22Rv1 (cell line): ENCODE measurements around the gene SGCD.

Experiments used
- H3K27ac ChIP-seq: fragments of 450-650 bp; 2 replicates; pipeline ENCODE4 v1.5.1; 2017
- CTCF ChIP-seq: fragments of 450-650 bp; IDR thresholded peaks from 2 replicates; pipeline ENCODE4 v1.5.1; 2017; ENCODE audit warnings: mild to moderate bottlenecking
- ZFX ChIP-seq: fragments of 450-650 bp; IDR thresholded peaks from 2 replicates; pipeline ENCODE4 v1.6.1; 2017; ENCODE audit warnings: antibody characterized with exemption, borderline replicate concordance

Gene SGCD

GRCh38 chr5:156783092-156783491 is 456.1 kb downstream of the SGCD start:
- TF ChIP-seq CTCF, result no peak
- no peak for TF ChIP-seq ZFX
- H3K27ac ChIP-seq, result no peak overlapping the region

- H3K27ac ChIP-seq, result no peak overlapping the region
- TF ChIP-seq ZFX, result no peak
- TF ChIP-seq CTCF, result no peak
Observed at GRCh38 chr5:156794687-156795086, 467.7 kb downstream of the SGCD start.

GRCh38 chr5:156798201-156798600 is 471.2 kb downstream of the SGCD start:
- TF ChIP-seq ZFX, result no peak
- no peak for TF ChIP-seq CTCF
- H3K27ac ChIP-seq, result no peak overlapping the region

- TF ChIP-seq ZFX (no peak), CTCF (no peak)
- H3K27ac ChIP-seq, result no peak overlapping the region
Observed at GRCh38 chr5:156799171-156799570, 472.2 kb downstream of the SGCD start.

GRCh38 chr5:156800929-156801328 is 474.0 kb downstream of the SGCD start:
- no peak for TF ChIP-seq CTCF
- no peak for TF ChIP-seq ZFX

GRCh38 chr5:156802501-156802900 is 475.5 kb downstream of the SGCD start:
- TF ChIP-seq ZFX, result no peak
- no peak for TF ChIP-seq CTCF
- no peak overlapping the region for H3K27ac ChIP-seq

More at GRCh38 chr5:156800929-156801328, 474.0 kb downstream of the SGCD start:
- H3K27ac ChIP-seq, result no peak overlapping the region

- no peak for TF ChIP-seq CTCF
- TF ChIP-seq ZFX, result no peak
- no peak overlapping the region for H3K27ac ChIP-seq
Observed at GRCh38 chr5:156803404-156803803, 476.4 kb downstream of the SGCD start.
